GM18502 (cell line): ENCODE data around the gene NT5C1B.

Experiments used
- ATAC-seq: cut with Tn5 transposase; IDR thresholded peaks from one replicate; pipeline ENCODE4 v1.9.1; 2021; ENCODE audit warnings: mild to moderate bottlenecking; ENCODE audit not compliant: unreplicated experiment, poor library complexity

Gene NT5C1B

GRCh38 chr2:18518116-18519111 is 71.0 kb downstream of the NT5C1B start:
- ATAC-seq: no peak

DNA sequence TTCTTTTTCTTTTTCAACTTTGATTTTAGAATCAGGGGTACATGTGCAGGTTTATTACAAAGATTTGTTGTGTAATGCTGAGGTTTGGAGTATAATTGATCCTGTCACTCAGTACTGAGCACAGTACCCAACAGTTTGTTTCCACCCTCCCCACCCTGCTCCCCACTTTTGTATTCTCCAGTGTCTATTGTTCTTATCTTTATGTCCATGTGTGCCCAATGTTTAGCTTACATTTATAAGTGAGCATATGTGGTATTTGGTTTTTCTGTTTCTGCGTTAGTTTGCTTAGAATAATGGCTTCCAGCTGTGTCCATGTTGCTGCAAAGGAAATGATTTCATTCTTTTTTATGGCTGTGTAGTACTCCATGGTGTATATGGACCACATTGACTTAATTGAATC is 72.0 kb downstream of the NT5C1B start:
- ATAC-seq: no peak

GRCh38 chr2:18516112-18516511 is 73.3 kb downstream of the NT5C1B start:
- ATAC-seq: no peak

- no peak for ATAC-seq
Observed at GRCh38 chr2:18514526-18515461, 74.6 kb downstream of the NT5C1B start.
